Measurements from ENCODE around the gene GARS1.
"Not testable (repeated sequence)": the region's sequence is repeated elsewhere in the genome, so short reads cannot be mapped to it uniquely, and the experiment has no call there.

The GARS1 gene

DNA sequence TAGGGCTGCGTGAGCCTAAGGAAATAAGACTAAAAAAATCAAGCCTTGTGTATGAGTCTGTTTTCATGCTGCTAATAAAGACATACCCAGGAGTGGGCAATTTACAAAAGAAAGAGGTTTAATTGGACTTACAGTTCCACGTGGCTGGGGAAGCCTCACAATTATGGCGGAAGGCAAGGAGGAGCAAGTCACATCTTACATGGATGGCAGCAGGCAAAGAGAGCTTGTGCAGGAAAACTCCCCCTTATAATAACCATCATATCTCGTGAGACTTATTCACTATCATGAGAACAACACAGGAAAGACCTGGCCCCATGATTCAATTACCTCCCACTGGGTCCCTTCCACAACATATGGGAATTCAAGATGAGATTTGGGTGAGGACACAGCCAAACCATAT, 7.1 kb upstream of the GARS1 start:
- H3K9me3 Mint-ChIP-seq, DNase-seq, H3K27me3 Mint-ChIP-seq, H3K4me1 Mint-ChIP-seq, CTCF ChIA-PET, H3K27ac Mint-ChIP-seq, H3K4me3 Mint-ChIP-seq: not testable (repeated sequence)
- peaks cover 37% of the 10 kb centered on the region for H3K36me3 Mint-ChIP-seq

DNA sequence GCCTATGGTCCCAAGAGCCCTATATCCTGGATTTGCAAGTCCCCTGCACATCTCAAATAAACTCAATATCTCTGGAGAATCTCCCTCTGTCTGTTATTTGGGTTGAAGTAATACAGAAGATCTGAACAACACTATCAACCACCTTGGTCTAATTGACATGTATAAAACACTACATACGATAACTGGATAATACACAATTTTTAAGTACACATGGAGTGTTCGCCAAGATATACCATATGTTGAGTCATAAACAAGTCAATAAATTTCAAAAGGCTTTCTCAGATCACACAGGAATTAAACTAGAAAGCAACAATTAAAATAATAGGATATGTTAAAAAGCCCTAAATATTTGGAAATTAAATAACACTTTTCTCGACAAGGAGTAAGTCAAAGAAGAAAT, 5.6 kb upstream of the GARS1 start:
- peaks cover 23% of the 10 kb centered on the region for H3K36me3 Mint-ChIP-seq
- H3K4me1 Mint-ChIP-seq: peaks cover 22% of the 10 kb centered on the region
- no peaks in the 10 kb centered on the region for H3K9me3 Mint-ChIP-seq
- CTCF ChIA-PET: no interaction called here
- no peak for DNase-seq
- H3K4me3 Mint-ChIP-seq: no peak overlapping the region
- no peak overlapping the region for H3K27ac Mint-ChIP-seq
- H3K27me3 Mint-ChIP-seq: no peaks in the 10 kb centered on the region

DNA sequence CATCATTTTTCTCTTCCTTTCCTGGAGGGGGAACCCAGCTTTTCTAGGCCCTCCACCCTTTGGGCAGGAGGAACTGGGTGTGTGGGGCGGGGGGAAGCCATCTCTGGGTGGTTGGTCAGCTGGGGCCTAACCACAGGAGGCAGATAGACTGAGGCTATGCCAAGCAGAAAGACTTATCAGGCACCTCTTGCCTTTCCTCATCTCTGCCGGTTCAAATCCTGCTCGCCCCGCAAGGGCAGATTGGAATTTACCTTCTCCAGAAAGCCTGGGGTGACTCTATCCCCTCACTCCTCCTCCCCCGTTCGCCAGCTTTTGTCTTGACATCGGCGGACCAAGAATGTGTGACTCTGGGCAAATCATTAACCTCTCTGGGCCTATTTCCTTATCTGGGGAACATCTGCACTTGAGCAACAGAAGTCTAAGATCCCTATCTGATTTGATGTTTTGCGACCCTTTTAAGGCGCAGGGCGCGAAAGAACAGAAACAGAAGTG, 584 bp upstream of the GARS1 start:
- Mint-ChIP-seq H3K4me1 (peaks cover 55% of the 10 kb centered on the region), H3K36me3 (peaks cover 26% of the 10 kb centered on the region), H3K27ac (peak overlapping the region; percentile 100), H3K27me3 (peaks cover 4% of the 10 kb centered on the region), H3K4me3 (peak overlapping the region; percentile 89), H3K9me3 (no peaks in the 10 kb centered on the region)
- peak; percentile 51 for DNase-seq
- CTCF ChIA-PET: interaction anchor here (0.7 kb wide), 1 partner anchor 9 kb away, joined by 4 read pairs; no protein-coding TSS in a partner anchor

DNA sequence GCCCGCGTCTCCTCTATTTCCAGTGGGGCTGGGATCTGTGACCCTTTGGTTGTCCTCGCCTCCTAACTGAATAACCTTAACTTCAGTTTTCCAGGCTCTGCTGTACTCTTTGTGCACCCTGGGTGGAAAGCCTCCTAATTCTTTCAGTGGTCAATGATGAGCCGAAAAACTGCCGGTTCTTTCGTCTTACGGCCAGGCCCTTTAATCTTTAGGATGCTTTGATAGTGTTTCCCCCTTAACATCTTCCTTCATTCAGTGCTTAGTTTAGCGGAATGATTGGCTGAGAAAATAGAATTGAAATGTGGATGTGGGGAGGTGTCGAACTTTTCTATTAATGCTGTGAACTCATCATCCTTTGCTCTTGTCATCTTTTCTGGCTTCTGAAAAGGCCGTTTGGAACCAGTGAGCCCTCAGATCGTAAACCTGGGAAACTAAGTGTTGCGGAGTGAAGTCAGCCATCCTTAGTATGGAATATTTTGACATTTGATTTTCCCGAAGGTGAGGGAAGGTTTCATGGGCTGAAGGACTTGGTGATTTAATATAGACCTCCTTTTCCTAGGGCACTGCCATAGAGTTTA, 847 bp downstream of the GARS1 start:
- Mint-ChIP-seq H3K27ac (peak overlapping the region; percentile 100), H3K9me3 (no peaks in the 10 kb centered on the region), H3K4me3 (peak overlapping the region; percentile 89), H3K36me3 (peaks cover 35% of the 10 kb centered on the region), H3K27me3 (peaks cover 4% of the 10 kb centered on the region), H3K4me1 (peaks cover 58% of the 10 kb centered on the region)
- CTCF ChIA-PET: no interaction called here
- no peak for DNase-seq

DNA sequence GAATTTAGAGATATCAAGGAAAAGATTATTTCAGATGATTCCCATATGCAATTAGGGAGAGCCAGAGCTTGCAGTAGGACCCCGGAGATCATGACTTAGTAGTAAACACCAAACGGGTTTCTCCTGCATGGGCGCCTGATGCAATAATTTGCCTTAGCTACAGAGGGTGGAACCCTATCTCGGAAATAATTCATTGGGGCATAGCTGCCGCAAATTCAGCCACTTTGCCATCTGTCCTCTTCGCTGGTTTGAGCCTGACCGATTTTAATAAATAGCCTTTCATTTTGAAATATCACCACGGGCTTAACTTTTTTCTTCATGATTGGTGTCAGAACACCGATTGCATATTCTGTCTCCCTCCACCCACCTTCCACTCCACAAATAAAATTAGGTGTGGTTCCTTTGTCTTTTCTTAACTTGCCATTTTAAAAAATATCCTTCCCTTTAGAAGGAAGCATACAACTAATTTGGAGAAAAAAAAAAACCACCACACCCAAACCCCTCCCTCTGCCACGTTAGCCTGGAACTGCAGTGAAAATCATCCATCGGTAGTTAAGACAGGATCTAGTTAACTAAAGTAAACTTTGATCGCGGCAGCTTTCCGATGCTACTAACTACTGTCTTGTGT, 1.4 kb downstream of the GARS1 start:
- H3K9me3 Mint-ChIP-seq: no peaks in the 10 kb centered on the region
- H3K27me3 Mint-ChIP-seq: peaks cover 4% of the 10 kb centered on the region
- CTCF ChIA-PET: interaction anchor here (0.7 to 2.8 kb wide), 2 partner anchors 35 to 144 kb away, joined by 3 to 9 read pairs; no protein-coding TSS in a partner anchor
- DNase-seq: no peak
- H3K36me3 Mint-ChIP-seq: peaks cover 40% of the 10 kb centered on the region
- H3K4me3 Mint-ChIP-seq: peak overlapping the region; percentile 89
- peak overlapping the region; percentile 100 for H3K27ac Mint-ChIP-seq
- H3K4me1 Mint-ChIP-seq: peaks cover 58% of the 10 kb centered on the region

- no peak for DNase-seq
- CTCF ChIA-PET: interaction anchor here (0.7 to 2.8 kb wide), 2 partner anchors 34 to 144 kb away, joined by 3 to 9 read pairs; no protein-coding TSS in a partner anchor
- Mint-ChIP-seq H3K27me3 (peaks cover 4% of the 10 kb centered on the region), H3K9me3 (no peaks in the 10 kb centered on the region), H3K36me3 (peaks cover 44% of the 10 kb centered on the region), H3K4me1 (peaks cover 58% of the 10 kb centered on the region), H3K27ac (peak overlapping the region; percentile 100), H3K4me3 (peak overlapping the region; percentile 89)
These were observed 2.0 kb downstream of the GARS1 start for GRCh38 chr7:30596721-30597120.

- H3K36me3 Mint-ChIP-seq: peaks cover 55% of the 10 kb centered on the region
- peak overlapping the region; percentile 19 for H3K27ac Mint-ChIP-seq
- peaks cover 4% of the 10 kb centered on the region for H3K27me3 Mint-ChIP-seq
- CTCF ChIA-PET: interaction anchor here (2.8 kb wide), 1 partner anchor 142 kb away, joined by 9 read pairs; no protein-coding TSS in a partner anchor
- H3K4me3 Mint-ChIP-seq: no peak overlapping the region
- no peaks in the 10 kb centered on the region for H3K9me3 Mint-ChIP-seq
- no peak for DNase-seq
- H3K4me1 Mint-ChIP-seq: peaks cover 46% of the 10 kb centered on the region
These were observed 3.6 kb downstream of the GARS1 start for GRCh38 chr7:30598121-30598876.

DNA sequence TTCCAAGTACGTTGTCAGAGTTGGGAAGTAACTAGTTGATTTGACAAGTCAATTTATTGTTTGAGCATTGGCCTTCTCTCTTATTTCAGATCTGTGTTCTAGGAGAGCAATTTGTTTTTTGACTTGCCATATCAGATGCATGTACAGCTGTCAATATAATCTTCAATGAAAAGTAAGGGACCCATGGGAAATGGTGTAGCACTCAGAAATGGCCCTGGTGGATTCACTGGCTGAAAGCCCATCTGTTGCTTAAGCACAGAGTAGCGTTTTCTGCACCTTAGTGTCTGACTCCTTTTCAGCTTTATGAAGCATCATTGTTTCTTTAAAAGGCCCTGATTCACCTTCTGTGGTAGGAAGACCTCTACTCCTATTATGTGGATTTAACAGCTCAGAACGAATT, 10.2 kb downstream of the GARS1 start:
- Mint-ChIP-seq H3K4me1 (peaks cover 9% of the 10 kb centered on the region), H3K4me3 (no peak overlapping the region), H3K27me3 (no peaks in the 10 kb centered on the region), H3K36me3 (peaks cover 74% of the 10 kb centered on the region), H3K9me3 (no peaks in the 10 kb centered on the region), H3K27ac (no peak overlapping the region)
- no peak for DNase-seq
- CTCF ChIA-PET: interaction anchor here (1.4 kb wide), 1 partner anchor 55 kb away, joined by 3 read pairs; no protein-coding TSS in a partner anchor

DNA sequence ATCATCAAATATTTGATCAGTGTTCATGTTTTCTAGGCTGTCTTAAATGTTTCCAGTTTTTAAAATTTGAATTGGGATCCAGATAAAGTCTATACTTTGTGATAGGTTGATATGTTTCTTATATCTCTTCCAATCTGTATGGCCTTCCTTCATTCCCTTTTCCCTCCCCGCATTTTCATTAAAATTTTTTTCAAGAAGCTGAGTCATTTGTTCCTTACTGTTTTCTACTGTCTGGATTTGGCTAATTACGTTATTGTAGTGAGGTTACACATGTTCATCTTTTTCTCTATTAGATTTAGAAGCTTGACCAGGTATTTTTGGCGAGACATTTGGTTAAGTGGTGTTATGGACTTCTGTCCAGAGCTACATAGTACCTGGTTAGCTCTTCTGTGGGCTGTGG, 11.2 kb downstream of the GARS1 start:
- H3K36me3 Mint-ChIP-seq: peaks cover 70% of the 10 kb centered on the region
- CTCF ChIA-PET: interaction anchor here (0.6 to 1.4 kb wide), 3 partner anchors 56 to 1306 kb away, joined by 3 to 4 read pairs (median 3); no protein-coding TSS in a partner anchor
- no peaks in the 10 kb centered on the region for H3K9me3 Mint-ChIP-seq
- no peak for DNase-seq
- H3K27ac Mint-ChIP-seq: no peak overlapping the region
- no peaks in the 10 kb centered on the region for H3K27me3 Mint-ChIP-seq
- H3K4me1 Mint-ChIP-seq: peaks cover 6% of the 10 kb centered on the region
- H3K4me3 Mint-ChIP-seq: no peak overlapping the region

- DNase-seq: no peak
- Mint-ChIP-seq H3K27ac (no peak overlapping the region), H3K27me3 (no peaks in the 10 kb centered on the region), H3K9me3 (no peaks in the 10 kb centered on the region), H3K4me1 (peaks cover 2% of the 10 kb centered on the region), H3K4me3 (no peak overlapping the region), H3K36me3 (peaks cover 75% of the 10 kb centered on the region)
- CTCF ChIA-PET: interaction anchor here (2.3 kb wide), 1 partner anchor 127 kb away, joined by 6 read pairs; no protein-coding TSS in a partner anchor
These were observed 18.1 kb downstream of the GARS1 start for GRCh38 chr7:30612658-30613265.

DNA sequence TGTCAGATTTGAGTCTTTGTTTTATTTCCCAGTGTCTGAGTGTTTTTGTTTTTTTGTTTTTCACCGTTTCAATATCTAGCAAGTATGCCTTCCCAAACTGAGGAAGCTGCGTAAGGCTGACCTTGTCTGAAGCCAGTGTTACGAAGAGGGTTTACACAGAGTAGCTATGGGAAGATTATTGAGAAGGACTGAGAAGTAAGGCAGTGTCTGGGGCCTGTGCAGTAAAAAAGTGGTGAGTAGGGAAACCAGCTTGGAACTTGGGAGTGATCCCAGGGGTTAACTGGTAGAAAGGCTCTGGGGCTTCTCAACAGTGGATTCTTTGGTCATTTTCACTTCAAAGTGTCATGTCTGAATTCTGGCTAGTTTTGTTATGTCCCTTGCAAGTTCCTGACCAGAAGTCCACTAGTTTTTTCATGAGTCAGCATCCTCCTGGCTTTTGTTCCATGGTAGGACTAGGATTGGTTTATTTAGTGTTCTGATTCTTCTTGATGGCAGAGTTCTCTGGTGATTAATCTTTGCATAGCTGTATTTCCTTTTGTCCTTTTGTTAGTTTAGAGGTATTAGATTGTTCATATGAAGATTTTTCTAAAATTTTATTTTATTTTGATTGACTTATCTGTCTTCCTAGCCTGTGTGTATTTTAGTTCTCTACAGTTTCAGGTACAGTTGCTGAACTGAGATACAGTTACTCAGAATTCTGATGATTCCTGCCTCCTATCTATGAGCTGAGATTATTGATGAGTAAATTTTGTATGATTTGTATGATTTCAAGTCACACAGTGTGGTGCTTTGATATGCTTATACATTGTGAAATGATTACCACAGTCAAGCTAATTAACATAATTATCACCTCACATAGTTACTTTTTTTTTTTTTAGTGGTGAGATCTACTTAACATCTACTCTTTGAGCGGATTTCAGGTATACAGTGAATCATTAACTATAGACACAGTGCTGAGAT, 19.0 kb downstream of the GARS1 start:
- no peak overlapping the region for H3K4me3 Mint-ChIP-seq
- H3K27ac Mint-ChIP-seq: peak overlapping the region; percentile 62
- no peaks in the 10 kb centered on the region for H3K27me3 Mint-ChIP-seq
- H3K4me1 Mint-ChIP-seq: peaks cover 2% of the 10 kb centered on the region
- no peak for DNase-seq
- no peaks in the 10 kb centered on the region for H3K9me3 Mint-ChIP-seq
- H3K36me3 Mint-ChIP-seq: peaks cover 69% of the 10 kb centered on the region
- CTCF ChIA-PET: interaction anchor here (1.2 to 2.3 kb wide), 2 partner anchors 126 to 339 kb away, joined by 3 to 6 read pairs; no protein-coding TSS in a partner anchor

DNA sequence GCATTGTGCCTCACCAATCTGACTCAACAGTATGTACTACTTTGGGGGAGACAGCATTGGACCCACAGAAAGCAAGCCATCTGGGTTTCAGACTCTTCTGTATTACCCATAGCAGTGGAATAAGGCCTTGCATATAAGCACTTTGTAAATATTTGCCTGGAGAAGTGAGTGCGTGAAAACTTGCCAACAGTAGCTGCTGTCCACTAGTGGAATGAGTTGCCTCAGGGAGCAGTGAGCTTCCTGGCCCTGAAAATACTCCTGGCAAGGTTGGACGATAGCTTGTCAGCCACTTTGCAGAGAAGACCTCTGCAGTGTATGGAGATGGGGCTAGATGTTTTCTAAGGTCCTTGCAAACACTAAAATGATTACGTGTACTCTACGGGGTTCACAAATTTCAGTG, 21.6 kb downstream of the GARS1 start:
- H3K36me3 Mint-ChIP-seq: peaks cover 67% of the 10 kb centered on the region
- DNase-seq: no peak
- H3K27ac Mint-ChIP-seq: no peak overlapping the region
- CTCF ChIA-PET: no interaction called here
- H3K27me3 Mint-ChIP-seq: no peaks in the 10 kb centered on the region
- H3K4me1 Mint-ChIP-seq: peaks cover 2% of the 10 kb centered on the region
- no peak overlapping the region for H3K4me3 Mint-ChIP-seq
- no peaks in the 10 kb centered on the region for H3K9me3 Mint-ChIP-seq

DNA sequence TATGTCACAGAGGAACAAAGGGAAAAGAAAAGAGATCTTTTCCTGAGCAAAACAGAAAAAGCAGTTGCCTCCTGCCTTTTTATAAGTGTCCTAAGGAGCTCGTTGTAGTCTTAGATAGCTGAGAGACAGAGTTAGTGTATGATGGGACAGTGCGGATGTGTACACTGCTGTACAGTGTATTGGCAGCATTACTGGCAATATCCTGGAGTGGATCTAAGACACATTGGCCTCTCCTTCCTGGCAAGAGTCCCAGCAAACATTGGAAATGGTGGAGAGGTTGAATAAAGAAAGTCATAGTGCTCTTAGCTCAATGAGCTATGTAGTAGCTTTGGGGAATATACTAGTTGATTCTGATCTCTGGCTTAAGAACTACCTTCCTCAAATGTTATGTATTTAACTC, 22.7 kb downstream of the GARS1 start:
- Mint-ChIP-seq H3K36me3 (peaks cover 70% of the 10 kb centered on the region), H3K4me3 (no peak overlapping the region), H3K27ac (no peak overlapping the region), H3K4me1 (peaks cover 2% of the 10 kb centered on the region), H3K9me3 (no peaks in the 10 kb centered on the region), H3K27me3 (no peaks in the 10 kb centered on the region)
- CTCF ChIA-PET: no interaction called here
- DNase-seq: no peak
